Vagina (tissue), 2 donors: ENCODE measurements around the gene MTSS2. TPM values are rescaled to one million over a fixed set of nuclear protein-coding genes. Genes with fewer than 3 reads are reported as not detected.
A peak's percentile ranks its signal among the peaks of the same experiment; 100 is the strongest.

Experiments
- DNase-seq, 2 donors: peaks; one replicate each; pipeline ENCODE4 v3.0.0-alpha.2; 2017; ENCODE audit errors: extremely low spot score in 2 of 2
- H3K27ac ChIP-seq: fragments of 200-600 bp; sonication (generic); one replicate; pipeline ENCODE4 v1.5.1; 2019
- H3K27me3 ChIP-seq: fragments of 200-600 bp; sonication (generic); one replicate; pipeline ENCODE4 v1.5.1; 2019
- H3K36me3 ChIP-seq, 2 donors: fragments of 200-600 bp; sonication (generic); one replicate each; pipeline ENCODE4 v1.5.1; 2017 to 2019
- H3K4me1 ChIP-seq: fragments of 200-600 bp; sonication (generic); one replicate; pipeline ENCODE4 v1.5.1; 2019
- H3K4me3 ChIP-seq, 2 donors: fragments of 200-600 bp; sonication (generic); 1 replicate in 1 of 2; 2 replicates in 1 of 2; pipeline ENCODE4 v1.5.1; 2016 to 2019
- H3K9me3 ChIP-seq: fragments of 200-600 bp; sonication (generic); one replicate; pipeline ENCODE4 v1.5.1; 2019
- POLR2A ChIP-seq, 2 donors: fragments of 450-650 bp; IDR thresholded peaks; one replicate each; pipeline ENCODE4 v1.6.1; 2017; ENCODE audit warnings: antibody characterized with exemption in 2 of 2, mild to moderate bottlenecking in 2 of 2, moderate library complexity in 2 of 2
- POLR2AphosphoS5 ChIP-seq, 2 donors: sonication (generic); formaldehyde crosslinking; IDR thresholded peaks; one replicate each; pipeline ENCODE4 v1.9.0; 2017; ENCODE audit warnings: antibody characterized with exemption in 2 of 2, mild to moderate bottlenecking in 2 of 2, low read depth in 1 of 2; ENCODE audit not compliant: insufficient read depth in 1 of 2
- intact Hi-C: fragments of 100-400 bp; cut with DNase I; formaldehyde crosslinking; loops from one replicate; pipeline ENCODE4 v1.15.1; 2023
- total RNA-seq: library from RNA; depleted of rRNA; stranded (reverse); fragments of >200 nt; gene quantifications from one replicate; pipeline ENCODE4 v1.2.3, GENCODE V29; 2016
- TF ChIP-seq, protein P1 (sequence below), 3 experiments: fragments of 450-650 bp in 2 of 3; fragments of 200-600 bp in 1 of 3; sonication (generic) in 1 of 3; IDR thresholded peaks; one replicate each; pipeline ENCODE4 v1.5.1; 2017 to 2019; ENCODE audit warnings: antibody characterized with exemption in 3 of 3, mild to moderate bottlenecking in 2 of 3, moderate library complexity in 2 of 3

MTSS2 gene
- total RNA-seq, 1 donor from 2014 or later: 102 TPM

DNA sequence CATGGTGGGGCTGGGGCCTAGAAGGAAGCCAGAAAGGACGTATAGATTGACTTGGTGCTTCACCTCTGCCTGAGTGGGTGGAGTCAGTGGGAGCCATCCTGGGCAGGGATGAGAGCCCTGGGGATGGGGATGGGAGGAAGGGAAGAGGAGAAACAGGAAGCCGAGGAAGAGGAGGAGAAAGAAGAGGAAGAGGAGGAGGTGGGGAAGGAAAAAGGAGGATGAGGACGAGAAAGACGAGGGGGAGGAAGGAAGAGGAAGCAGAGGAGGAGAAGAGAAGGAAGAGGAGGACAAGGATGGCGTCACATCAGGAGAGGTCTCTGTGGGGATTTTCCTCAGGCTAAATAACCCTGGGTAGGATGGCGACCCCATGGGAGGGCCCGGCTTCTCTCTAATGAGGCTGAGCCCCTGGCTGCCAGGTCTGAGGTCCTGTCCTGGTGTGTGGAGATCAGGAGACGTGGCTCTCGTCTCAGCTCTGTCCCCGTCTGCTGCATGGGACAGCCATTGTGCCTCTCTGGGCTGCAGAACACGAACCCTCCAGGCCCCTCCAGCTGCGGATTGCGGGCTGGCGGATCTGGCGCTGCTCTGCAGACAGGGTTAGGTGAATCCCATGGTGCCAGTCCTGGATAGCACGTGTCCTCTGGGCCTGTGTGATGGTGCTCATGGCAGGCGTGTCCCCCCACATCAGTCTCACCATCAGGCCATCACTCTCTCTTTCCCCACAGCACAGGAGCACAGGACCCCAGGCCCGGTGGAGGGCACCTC, 35.5 kb upstream of the MTSS2 start:
- Histone ChIP-seq H3K27ac (no peak overlapping the region), H3K4me3 (no peak overlapping the region), H3K4me1 (peaks cover 44% of the 10 kb centered on the region), H3K9me3 (no peaks in the 10 kb centered on the region), H3K27me3 (no peaks in the 10 kb centered on the region), H3K36me3 (no peaks in the 10 kb centered on the region)
- TF ChIP-seq, protein P1, sequence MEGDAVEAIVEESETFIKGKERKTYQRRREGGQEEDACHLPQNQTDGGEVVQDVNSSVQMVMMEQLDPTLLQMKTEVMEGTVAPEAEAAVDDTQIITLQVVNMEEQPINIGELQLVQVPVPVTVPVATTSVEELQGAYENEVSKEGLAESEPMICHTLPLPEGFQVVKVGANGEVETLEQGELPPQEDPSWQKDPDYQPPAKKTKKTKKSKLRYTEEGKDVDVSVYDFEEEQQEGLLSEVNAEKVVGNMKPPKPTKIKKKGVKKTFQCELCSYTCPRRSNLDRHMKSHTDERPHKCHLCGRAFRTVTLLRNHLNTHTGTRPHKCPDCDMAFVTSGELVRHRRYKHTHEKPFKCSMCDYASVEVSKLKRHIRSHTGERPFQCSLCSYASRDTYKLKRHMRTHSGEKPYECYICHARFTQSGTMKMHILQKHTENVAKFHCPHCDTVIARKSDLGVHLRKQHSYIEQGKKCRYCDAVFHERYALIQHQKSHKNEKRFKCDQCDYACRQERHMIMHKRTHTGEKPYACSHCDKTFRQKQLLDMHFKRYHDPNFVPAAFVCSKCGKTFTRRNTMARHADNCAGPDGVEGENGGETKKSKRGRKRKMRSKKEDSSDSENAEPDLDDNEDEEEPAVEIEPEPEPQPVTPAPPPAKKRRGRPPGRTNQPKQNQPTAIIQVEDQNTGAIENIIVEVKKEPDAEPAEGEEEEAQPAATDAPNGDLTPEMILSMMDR (IDR thresholded peaks at IDR 0.05): no peak
- TF ChIP-seq POLR2A (IDR thresholded peaks at IDR 0.05): no peak
- TF ChIP-seq POLR2AphosphoS5 (IDR thresholded peaks at IDR 0.05; ENCODE audit: insufficient read depth in 1 of 2, low read depth in 1 of 2): no peak
- no peak for DNase-seq
- intact Hi-C loops: no loop called here

DNA sequence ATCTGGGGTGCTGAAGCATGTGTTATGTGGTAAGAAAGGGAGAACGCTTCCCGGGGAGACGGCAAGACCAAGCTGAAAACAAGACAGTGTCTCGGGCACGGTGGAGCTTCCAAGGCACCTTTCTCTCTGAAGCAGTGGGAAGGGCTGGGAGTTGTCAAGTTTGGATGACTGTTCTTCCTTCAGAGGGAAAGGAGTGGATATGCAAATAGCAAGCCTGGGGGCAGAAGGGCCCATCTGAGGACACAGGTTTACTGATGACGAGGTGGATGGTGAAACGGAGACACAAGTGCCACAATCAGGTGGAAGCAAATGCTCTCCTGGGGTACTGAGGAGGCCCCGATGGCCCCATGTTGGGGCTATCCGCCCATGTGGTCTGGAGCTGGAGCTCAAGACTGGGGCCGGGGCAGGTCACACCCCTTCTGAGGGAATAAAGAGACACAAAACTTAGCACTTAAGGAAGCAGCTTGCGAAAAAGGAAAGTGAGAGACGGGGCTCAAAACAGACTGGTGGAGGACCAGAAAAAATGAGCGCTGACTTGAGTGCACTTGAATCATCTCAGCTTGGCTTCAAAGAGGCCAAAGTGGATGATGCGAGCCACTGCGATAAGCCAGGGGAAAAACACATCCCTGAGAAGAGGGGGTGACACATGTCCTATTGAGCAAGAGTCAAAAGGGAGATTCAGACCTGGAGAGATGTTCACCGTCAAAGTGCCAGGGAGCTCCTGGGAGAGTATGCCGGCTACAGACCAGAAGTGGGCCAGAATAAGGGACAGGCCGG, 34.8 kb upstream of the MTSS2 start:
- intact Hi-C loops: no loop called here
- Histone ChIP-seq H3K4me3 (no peak overlapping the region), H3K4me1 (peaks cover 44% of the 10 kb centered on the region), H3K27ac (no peak overlapping the region), H3K27me3 (no peaks in the 10 kb centered on the region), H3K9me3 (no peaks in the 10 kb centered on the region), H3K36me3 (no peaks in the 10 kb centered on the region)
- no peak for DNase-seq
- TF ChIP-seq POLR2AphosphoS5 (IDR thresholded peaks at IDR 0.05; ENCODE audit: insufficient read depth in 1 of 2, low read depth in 1 of 2) (no peak), POLR2A (IDR thresholded peaks at IDR 0.05) (no peak)
- TF ChIP-seq, protein P1 (IDR thresholded peaks at IDR 0.05): no peak

DNA sequence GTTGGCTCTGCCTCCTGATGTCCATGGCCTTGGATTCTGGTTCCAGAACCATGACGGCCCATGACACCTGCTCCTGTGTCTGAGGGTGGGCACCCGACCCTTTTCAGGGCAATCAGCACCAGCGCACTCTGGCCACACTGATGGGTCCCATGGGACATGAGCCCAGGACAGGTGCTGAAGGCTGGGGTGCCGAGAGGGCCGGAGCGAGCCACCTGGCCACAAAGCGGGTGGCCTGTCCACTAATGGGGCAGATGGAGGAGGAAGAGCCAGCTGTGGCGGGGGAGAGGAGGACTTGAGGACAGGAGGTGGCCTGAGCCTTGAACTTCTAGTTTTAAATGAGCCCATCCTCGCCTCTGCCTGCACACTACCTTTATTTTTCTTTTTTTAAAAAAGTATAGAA, 31.2 kb upstream of the MTSS2 start:
- Histone ChIP-seq H3K27me3 (no peaks in the 10 kb centered on the region), H3K36me3 (no peaks in the 10 kb centered on the region), H3K4me3 (no peak overlapping the region), H3K9me3 (no peaks in the 10 kb centered on the region), H3K4me1 (peaks cover 46% of the 10 kb centered on the region), H3K27ac (peak overlapping the region; percentile 85)
- TF ChIP-seq, protein P1 (IDR thresholded peaks at IDR 0.05): no peak
- no peak for TF ChIP-seq POLR2A (IDR thresholded peaks at IDR 0.05)
- no peak for TF ChIP-seq POLR2AphosphoS5 (IDR thresholded peaks at IDR 0.05; ENCODE audit: insufficient read depth in 1 of 2, low read depth in 1 of 2)
- intact Hi-C loops: no loop called here
- no peak for DNase-seq

DNA sequence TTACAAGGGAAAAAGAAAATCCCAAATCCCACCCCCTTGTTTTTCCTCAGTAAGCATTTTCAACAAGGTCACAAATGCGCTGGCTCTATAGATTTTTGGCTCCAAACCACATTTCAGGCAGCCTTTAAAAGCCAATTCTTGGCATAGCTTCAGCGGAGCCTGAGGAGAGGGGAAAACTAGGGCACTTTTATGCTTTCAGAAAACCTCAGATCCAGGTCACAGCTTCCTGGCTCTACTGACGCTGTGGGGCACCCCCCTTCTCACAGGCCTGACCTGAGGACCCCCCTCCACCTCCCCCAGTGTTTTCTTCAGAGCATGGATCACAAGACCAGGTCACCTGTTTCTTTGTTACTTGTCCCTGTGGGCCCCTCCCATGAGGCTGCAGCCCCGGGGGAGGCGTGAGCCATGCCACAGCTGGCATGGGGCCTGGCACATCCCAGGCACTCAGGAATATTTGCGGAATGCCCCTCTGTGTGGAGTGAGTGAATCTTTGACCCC, 30.1 kb upstream of the MTSS2 start:
- intact Hi-C loops: no loop called here
- no peaks in the 10 kb centered on the region for H3K9me3 ChIP-seq
- no peaks in the 10 kb centered on the region for H3K27me3 ChIP-seq
- no peaks in the 10 kb centered on the region for H3K36me3 ChIP-seq
- peak overlapping the region; percentile 85 for H3K27ac ChIP-seq
- no peak for TF ChIP-seq POLR2A (IDR thresholded peaks at IDR 0.05)
- no peak for TF ChIP-seq POLR2AphosphoS5 (IDR thresholded peaks at IDR 0.05; ENCODE audit: insufficient read depth in 1 of 2, low read depth in 1 of 2)
- TF ChIP-seq, protein P1 (IDR thresholded peaks at IDR 0.05): no peak
- no peak overlapping the region for H3K4me3 ChIP-seq
- DNase-seq: no peak
- H3K4me1 ChIP-seq: peaks cover 46% of the 10 kb centered on the region
